Epithelial cell of alveolus of lung (primary cell): ENCODE measurements around the gene FOXN1. TPM values are rescaled to one million over a fixed set of nuclear protein-coding genes. Genes with fewer than 3 reads are reported as not detected.

Source experiments
- total RNA-seq: library from RNA; depleted of rRNA; stranded (reverse); fragments of >200 nt; gene quantifications from 2 replicates; pipeline ENCODE4 v1.2.1, GENCODE V29; 2015

Gene FOXN1, protein sequence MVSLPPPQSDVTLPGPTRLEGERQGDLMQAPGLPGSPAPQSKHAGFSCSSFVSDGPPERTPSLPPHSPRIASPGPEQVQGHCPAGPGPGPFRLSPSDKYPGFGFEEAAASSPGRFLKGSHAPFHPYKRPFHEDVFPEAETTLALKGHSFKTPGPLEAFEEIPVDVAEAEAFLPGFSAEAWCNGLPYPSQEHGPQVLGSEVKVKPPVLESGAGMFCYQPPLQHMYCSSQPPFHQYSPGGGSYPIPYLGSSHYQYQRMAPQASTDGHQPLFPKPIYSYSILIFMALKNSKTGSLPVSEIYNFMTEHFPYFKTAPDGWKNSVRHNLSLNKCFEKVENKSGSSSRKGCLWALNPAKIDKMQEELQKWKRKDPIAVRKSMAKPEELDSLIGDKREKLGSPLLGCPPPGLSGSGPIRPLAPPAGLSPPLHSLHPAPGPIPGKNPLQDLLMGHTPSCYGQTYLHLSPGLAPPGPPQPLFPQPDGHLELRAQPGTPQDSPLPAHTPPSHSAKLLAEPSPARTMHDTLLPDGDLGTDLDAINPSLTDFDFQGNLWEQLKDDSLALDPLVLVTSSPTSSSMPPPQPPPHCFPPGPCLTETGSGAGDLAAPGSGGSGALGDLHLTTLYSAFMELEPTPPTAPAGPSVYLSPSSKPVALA
- not detected in 2 replicates for total RNA-seq

DNA sequence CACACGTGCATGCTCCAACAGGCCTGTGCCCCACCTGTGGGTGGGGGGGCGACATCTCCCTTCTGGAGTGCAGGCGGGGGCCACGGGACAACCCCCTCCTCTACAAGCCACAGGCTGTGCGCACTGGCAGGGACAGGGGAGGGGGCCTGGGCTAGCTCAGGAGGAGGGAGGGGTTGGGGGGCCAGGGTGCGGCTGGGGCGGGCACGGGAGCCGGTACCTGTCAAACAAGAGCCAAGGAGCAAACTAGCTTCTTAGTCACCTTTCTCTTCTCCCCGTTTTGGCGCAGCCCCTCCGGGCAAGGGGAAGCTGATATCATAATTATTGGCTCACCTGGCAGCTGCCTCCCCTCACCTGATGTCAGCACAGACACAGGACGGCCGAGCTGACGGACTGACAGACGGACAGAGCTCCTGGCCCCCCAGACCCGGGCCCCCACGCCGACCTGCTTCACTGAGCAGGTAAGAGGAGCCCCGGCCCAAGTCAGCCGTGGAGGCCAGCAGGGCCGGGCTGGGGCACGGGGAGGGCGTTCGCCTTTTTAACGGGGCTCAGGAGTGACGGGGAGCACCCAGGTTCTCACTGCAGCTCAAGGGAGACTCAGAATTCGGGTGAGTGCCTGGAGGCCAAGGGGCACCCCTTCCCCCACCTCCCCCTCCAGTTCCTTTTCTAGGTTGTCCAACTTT is at the start of gene FOXN1:
Gene FOXN1 (plus strand): TSS at position 363 of the 680 bp plus-strand sequence. CDS start 17,622 bp downstream, outside the sequence.

DNA sequence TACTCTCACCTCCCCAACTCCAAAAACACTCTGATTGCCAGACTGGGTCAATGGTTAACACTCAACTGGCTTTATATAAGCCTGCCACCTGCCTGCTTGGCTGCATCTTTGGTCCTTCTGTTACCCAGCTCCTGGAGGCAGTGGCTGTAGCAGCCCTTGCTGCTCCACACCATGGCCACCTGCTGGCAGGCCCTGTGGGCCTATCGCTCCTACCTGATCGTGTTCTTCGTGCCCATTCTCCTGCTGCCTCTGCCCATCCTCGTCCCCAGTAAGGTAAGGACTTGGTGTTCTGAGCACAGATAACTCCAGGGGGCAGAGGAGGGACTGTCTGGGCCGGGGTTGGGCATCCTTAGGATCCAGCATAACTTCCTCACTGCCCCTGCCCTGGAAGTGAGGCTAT is 32.6 kb upstream of the FOXN1 start, which contains the start of gene SLC13A2:
Gene SLC13A2 (plus strand): TSS at position 103 of the 400 bp plus-strand sequence. CDS start 69 bp downstream, at position 172.

DNA sequence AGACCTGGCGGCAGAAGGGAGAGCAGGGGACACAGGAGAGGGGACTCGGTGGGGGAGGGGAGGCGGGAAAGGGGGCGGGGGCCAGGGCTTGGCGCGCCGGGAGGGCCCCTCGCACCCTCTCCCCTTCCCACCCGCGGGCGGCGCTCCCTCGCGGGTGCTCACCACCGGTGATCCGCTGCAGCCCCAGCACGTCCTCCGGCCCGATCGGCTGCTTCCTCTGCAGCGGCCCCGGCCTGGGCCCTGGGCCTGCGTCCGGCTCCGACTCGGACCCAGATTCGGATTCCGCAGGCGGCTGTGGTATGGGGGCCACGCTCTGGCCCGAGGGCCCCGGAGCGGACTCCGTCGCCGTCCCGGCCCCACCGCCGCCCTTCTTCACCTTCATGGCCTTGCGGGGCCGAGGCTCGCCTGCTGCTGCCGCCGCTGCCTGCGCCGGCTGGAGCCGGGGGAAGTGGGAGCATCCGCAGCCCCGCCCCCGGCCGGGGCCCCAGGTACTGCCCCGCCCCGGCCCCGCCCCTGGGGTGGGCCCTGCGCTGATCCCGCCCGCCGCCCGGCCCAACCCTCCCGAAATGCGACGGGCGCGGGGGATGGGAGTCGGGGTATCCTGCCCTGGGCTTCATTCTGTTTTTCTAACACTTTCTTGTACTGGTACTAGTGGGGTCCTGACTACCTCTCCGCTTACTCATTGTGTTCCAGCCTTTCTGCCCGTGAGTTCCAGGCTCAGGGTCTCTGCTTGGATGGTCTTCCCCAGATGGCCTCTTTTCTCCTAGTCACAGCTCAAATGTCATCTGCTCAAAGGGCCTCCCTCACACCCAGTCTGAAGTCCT is 46.2 kb downstream of the FOXN1 start, which contains the start of gene UNC119:
Gene UNC119 (minus strand): TSS at position 449 of the 824 bp plus-strand sequence. CDS start 67 bp downstream, at position 382.

DNA sequence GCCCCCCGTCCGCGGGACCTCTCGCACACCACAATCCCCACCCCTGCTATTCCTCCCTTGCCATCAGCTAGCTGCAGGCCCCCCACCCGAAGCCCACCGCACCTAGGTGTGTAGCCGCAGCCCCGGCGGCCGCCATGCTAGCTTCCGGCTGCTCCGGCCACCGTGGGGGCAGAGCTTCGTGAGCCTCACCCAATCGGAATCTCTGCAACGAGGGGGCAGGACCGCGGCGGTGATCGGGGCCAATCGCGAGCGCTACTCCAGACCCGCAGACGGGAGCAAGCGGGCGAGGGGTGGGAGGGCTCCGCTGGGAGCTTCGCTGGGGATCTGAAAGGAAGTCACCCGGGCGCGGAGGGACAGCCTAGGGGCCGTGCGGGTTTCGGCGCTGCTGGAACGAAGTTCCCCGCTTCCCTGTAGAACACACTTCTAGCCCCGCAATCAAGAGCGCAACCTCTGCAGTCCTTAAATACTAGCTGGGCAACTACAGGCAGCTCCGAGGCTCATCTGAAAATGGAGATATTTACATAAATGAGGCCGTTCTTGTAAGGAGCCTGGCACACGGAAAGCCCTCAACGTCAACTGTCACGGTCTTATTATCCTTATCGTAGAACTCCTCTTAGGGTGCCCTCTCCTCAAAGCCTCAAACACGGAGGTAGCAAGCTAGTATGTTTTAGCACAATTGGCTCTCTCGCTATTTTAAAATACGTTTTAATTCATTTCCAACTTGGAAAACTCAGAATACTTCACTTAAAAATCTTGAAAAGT is 65.4 kb downstream of the FOXN1 start, which contains the start of gene PIGS:
Gene PIGS (minus strand): TSS at position 164 of the 762 bp plus-strand sequence. CDS start 28 bp downstream, at position 136.

GRCh38 chr17:28576758-28577465 is 70.8 kb downstream of the FOXN1 start, which contains the start of gene ALDOC:
TSS of gene ALDOC (minus strand) at chr17:28576895. CDS start at chr17:28575532, 1,363 bp downstream.

Other genes with a start within 250 kb of the FOXN1 start
- 25.1 and 48.7 TPM in 2 replicates for gene TMEM97, start 187.1 kb upstream of the FOXN1 start, total RNA-seq
- 43.1 and 55.2 TPM in 2 replicates for gene IFT20, start 170.9 kb upstream of the FOXN1 start, total RNA-seq
- gene TNFAIP1, start 170.6 kb upstream of the FOXN1 start, total RNA-seq: 21.0 and 33.7 TPM in 2 replicates
- gene POLDIP2, start 148.8 kb upstream of the FOXN1 start, total RNA-seq: 79.9 and 105 TPM in 2 replicates
- not detected in 2 replicates for gene SEBOX, start 141.1 kb upstream of the FOXN1 start, total RNA-seq
- gene VTN, start 136.0 kb upstream of the FOXN1 start, total RNA-seq: 0.16 and 1.4 TPM in 2 replicates
- 7.8 and 10.0 TPM in 2 replicates for gene SARM1, start 134.7 kb upstream of the FOXN1 start, total RNA-seq
- gene SLC46A1, start 100.1 kb upstream of the FOXN1 start, total RNA-seq: 2.3 and 4.9 TPM in 2 replicates
- not detected in 2 replicates for gene SLC13A2, start 32.7 kb upstream of the FOXN1 start, total RNA-seq
- gene UNC119, start 46.3 kb downstream of the FOXN1 start, total RNA-seq: 24.0 and 48.5 TPM in 2 replicates
- gene PIGS, start 65.2 kb downstream of the FOXN1 start, total RNA-seq: 68.5 and 114 TPM in 2 replicates
- 130 and 212 TPM in 2 replicates for gene ALDOC, start 70.5 kb downstream of the FOXN1 start, total RNA-seq
- 19.0 and 26.4 TPM in 2 replicates for gene SPAG5, start 92.7 kb downstream of the FOXN1 start, total RNA-seq
- 0.91 and 3.7 TPM in 2 replicates for gene RSKR, start 107.8 kb downstream of the FOXN1 start, total RNA-seq
- 79.1 and 90.8 TPM in 2 replicates for gene BLTP2, start 138.8 kb downstream of the FOXN1 start, total RNA-seq
- gene SDF2, start 155.6 kb downstream of the FOXN1 start, total RNA-seq: 59.8 and 68.8 TPM in 2 replicates
- 30.6 and 50.3 TPM in 2 replicates for gene SUPT6H, start 155.9 kb downstream of the FOXN1 start, total RNA-seq
- gene PROCA1, start 205.5 kb downstream of the FOXN1 start, total RNA-seq: 0.39 and 3.8 TPM in 2 replicates
- 348 and 466 TPM in 2 replicates for gene RAB34, start 211.5 kb downstream of the FOXN1 start, total RNA-seq
- gene RPL23A, start 213.6 kb downstream of the FOXN1 start, total RNA-seq: 866 and 1,222 TPM in 2 replicates
- 0.96 and 18.4 TPM in 2 replicates for gene TLCD1, start 219.9 kb downstream of the FOXN1 start, total RNA-seq
- gene NEK8, start 222.4 kb downstream of the FOXN1 start, total RNA-seq: 1.6 and 2.4 TPM in 2 replicates
- 23.6 and 39.0 TPM in 2 replicates for gene TRAF4, start 237.7 kb downstream of the FOXN1 start, total RNA-seq